ENCODE results near the gene NAV2.

The NAV2 gene

DNA sequence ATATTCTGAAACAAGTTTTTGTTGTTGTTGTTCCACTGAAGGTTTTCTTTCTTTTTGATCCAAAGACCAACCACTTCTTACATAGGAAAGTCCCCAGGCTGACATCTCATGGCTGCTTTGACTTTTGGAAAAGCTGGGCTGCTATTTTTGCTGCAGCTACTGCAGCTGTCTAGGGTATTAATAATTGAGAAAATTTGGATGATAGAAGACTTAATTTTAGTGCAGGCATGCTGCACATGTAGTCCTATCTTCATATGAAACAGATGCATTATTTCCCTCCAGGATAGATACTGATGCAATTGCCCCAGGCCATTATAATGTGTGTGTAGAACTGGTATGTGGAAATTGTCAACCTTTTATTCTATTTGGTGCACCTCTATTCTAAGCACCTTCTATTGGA, 131.4 kb downstream of the NAV2 start:
- no peak for DNase-seq

DNA sequence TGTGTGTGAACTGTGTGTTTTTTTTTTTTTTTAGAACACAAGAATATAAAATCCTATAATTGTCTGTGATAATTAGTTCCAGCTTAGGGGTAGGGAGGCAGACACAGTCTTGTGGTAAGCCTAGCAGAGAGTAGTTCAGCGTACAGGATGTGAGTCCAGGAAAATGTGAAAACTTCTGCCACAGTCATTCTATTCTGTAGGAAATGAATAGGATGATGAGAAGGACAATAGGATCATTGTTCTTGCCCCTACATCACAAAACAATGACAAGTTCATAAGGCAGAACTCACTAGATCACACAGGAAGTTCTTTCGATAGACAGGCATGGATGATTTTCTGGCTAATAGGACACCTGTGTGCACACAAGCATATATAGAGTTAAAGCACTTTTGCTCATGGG, 132.2 kb downstream of the NAV2 start:
- no peak for DNase-seq

DNA sequence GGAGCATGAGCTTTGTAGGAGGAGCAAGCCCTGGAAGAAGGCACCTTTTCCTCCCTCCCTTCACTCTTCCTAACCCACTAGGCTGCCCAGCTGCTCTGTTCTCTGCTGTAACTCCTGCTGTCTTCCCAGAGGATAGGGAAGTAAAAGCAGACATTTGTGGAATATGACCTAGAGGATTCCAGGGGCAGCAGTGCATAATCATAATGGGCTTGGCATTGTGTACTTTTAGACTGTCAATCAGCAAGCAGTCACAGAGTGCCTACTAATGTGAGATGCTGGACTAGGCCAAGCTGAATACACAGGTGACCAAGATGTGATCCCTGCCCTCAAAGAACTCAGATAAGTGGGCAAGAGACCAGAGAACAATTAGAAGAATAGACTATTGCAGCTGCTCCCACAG, 133.0 kb downstream of the NAV2 start:
- DNase-seq, result no peak

- DNase-seq, result no peak
Measured at GRCh38 chr11:19846654-19847305, 134.1 kb downstream of the NAV2 start.

DNA sequence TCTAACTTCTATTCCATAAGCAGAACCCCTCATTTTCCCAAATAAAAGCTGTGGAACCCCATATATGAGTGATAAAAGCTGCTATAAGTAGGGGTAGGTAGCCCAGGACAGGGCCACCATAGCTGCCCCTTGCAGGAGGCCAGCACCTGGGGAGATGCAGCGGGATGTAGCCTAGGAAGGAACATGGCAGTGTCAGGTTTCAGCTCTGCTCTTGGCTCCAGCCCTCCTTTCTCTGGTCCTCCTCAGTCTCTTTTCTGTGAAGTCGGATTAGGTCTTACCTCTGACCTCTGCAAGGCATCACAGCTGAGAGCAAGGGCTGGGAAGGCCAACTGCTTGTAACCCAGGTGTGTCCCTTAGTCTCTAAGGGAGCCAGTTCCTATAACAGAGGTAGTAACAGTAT, 135.6 kb downstream of the NAV2 start:
- no peak for DNase-seq

- no peak for DNase-seq
Measured at GRCh38 chr11:19849107-19849789, 136.6 kb downstream of the NAV2 start.

- no peak for DNase-seq
Measured at GRCh38 chr11:19849947-19850593, 137.4 kb downstream of the NAV2 start.

- DNase-seq, result no peak
Measured at GRCh38 chr11:19852288-19852687, 139.7 kb downstream of the NAV2 start.

DNA sequence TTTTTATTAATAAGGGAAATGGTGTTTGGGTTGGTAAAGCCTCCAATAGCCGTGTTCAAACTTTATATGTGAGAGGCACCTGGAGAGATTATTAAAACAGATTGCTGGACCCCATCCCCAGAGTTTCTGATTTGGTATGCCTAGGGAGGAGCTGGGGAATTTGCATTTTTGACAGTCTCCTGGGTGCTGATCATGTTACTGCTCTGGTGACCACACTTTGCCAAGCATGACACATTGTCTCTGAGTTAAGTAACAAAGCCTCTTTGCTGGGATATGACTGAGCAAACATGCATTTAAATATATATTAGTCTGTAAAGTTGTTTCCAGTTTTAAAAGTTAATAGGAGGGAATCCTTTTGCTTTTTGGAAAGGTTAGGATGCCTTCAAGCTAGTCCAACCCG, 140.4 kb downstream of the NAV2 start:
- DNase-seq, result no peak

DNA sequence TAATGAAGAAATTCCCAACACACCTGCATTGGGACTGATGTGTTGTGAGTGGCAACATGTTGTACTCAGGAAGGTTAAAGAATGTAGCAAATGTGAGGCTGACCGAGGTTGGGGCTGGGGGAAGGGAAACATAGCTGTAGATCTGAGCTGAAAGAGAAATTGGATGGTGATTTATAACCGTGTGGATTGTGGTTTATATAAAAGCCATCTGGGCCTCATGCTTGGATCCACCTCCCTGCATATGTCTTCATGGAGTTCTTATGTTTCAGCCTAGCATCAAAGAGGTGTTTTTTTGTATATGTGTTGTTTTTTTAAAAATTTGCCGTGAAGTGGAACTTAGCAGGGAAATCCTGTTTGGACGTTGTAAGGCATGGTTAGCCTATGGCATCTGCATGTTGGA, 141.3 kb downstream of the NAV2 start:
- DNase-seq, result peak; percentile 31 to 74

GRCh38 chr11:19861171-19861570, 148.5 kb downstream of the NAV2 start:
- no peak for DNase-seq

DNA sequence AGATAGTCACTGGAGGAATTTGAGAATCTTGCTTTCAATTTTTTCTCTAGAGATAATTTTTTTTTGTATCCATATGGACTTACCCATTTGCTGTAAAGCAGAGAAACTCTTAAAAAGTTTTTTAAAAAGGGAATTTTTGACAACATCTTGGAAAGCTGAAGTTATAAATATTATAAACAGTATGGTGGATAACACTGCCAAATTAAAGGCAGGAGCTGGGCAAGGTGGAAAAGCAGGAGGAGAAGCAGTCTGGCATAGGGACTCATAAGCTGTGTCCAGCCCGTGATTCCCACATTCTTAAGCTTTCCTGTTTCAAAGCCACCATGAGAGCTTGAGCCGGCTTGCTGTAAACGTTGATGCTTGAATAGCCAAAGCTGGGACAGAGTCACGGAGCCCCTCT, 149.5 kb downstream of the NAV2 start:
- DNase-seq, result no peak

GRCh38 chr11:19864141-19865140, 151.8 kb downstream of the NAV2 start:
- no peak for DNase-seq

- no peak for DNase-seq
Measured at GRCh38 chr11:19866037-19866436, 153.4 kb downstream of the NAV2 start.

DNA sequence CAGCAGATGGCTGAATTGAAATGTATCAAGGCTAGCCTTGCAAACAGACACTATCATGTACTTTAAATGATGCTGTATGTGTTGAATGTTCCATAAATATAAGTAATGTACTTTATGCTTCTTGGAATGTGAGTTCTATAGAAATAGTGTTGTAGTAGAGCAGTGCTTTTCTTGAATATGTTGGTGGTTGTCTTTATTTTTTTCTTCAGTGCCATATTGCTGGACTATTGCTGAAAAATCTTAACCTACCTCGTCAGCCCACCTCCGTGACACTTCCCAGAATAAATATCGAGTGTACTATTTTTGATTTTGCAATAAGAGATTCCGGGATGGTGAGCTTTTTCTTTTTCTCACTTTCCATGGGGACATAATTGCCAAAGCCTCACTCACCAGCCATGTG, 153.9 kb downstream of the NAV2 start:
- DNase-seq, result no peak

DNA sequence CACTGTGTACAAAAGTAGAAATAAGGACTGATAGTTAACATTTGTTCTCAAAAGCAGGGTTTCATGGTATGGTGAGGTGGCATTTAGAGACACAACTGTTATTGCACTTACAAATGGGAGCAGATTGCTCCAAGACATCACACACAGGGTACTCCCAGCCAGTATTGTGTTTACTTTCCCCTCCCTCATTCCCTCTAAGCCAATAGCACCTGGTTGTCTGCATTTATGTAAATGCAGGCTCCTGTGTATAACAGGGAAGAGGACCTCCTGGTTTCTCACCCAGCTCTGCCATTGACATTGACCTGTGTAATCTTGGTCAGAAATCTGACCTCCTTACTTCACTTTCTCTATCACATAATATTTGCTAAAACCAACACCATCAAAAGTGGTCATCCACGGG, 154.4 kb downstream of the NAV2 start:
- DNase-seq, result peak in 1 of 2 experiments; percentile 27

DNA sequence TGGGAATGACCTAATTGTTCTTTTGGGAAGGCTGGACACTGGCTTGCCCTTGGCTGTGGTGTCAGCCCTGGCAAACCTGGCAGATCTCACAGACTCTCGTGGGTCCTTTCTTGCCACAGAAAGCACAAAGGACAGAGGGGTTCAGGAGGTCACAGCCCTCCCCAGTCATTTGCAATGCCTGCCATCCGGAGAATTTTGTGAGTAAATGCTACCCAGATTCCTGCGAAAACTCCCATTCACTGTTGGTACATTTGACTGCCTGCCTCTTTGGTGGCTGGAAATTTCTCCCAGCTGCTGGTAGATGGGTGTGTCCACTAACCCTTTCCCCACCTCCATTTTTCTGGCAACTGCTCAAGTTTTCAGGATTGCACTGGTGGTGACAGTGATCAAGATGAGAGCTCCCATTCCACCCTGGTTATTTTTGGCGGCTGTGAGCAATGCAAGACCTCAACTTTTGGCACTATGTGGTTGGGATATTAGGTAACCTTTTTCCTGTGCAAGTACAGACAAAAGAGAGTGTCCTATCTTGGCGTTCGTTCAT, 155.7 kb downstream of the NAV2 start:
- peak; percentile 26 to 35 for DNase-seq

DNA sequence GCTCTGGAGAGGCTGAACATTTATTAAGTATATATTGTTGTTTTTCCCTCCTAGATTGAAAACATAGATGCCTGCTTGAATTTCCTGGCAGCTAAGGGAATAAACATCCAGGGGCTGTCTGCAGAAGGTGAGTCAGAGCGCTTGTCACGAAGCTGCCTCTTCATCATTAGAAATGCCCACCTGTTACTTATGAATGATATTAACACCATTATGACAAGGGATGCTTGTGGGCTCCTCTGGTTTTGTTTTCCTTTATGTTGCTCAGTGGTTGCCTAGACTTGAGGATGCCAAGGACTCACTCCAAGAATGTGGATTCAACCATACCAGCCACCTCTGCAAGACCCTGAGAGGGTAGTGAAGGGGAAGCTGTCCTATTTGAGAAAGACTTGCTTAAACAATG, 156.2 kb downstream of the NAV2 start:
- no peak for DNase-seq

GRCh38 chr11:19869466-19869865, 156.8 kb downstream of the NAV2 start:
- peak; percentile 34 to 48 for DNase-seq

GRCh38 chr11:19869946-19870589, 157.4 kb downstream of the NAV2 start:
- DNase-seq, result no peak

DNA sequence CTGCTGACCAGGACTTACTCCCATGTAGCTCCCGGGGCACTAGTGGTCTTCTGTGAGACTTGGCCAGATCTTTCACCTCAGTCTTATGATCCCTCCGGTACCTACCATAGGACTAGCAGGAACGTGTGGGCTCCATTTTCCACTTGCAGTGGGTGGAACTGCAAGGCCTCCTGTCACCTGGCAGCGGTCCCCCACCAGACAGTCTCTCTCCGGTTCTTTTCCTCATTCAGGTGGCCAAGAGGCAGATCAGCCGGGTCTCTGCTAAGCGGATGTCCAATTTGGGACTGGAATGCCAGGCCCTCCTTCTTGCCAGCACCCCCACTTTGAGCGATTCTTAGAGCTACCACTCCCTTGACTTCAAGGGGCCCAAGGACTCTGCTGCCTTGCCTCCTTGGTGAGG, 158.9 kb downstream of the NAV2 start:
- DNase-seq, result no peak

- peak; percentile 61 to 78 for DNase-seq
Measured at GRCh38 chr11:19872512-19873145, 160.0 kb downstream of the NAV2 start.

Measured in NCI-H187 (cell line).